GM19351 (cell line): ENCODE results near the gene INTS3.
"Not testable (repeated sequence)": the region's sequence is repeated elsewhere in the genome, so short reads cannot be mapped to it uniquely, and the experiment has no call there.

Experiments used
- ATAC-seq: cut with Tn5 transposase; IDR thresholded peaks from one replicate; pipeline ENCODE4 v1.9.1; 2021; ENCODE audit warnings: mild to moderate bottlenecking, moderate library complexity; ENCODE audit not compliant: unreplicated experiment

The INTS3 gene

DNA sequence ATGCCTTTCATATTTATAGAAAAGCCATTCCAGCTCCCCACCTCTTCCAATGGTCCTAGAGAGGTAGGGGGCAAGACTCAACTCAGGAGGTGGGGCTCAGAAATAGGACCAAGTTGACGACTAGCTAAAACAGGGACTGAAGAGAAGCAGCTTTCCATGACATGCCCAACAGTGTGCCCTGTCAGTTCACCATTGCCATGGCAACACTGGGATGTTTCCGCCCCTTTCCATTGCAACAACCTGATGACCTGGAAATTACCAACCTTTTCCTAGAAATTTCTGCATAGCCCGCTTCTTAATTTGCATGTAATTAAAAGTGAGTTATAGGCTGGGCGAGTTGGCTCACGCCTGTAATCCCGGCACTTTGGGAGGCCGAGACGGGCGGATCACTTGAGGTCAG lies 22.4 kb upstream of the INTS3 start:
- ATAC-seq: no peak

DNA sequence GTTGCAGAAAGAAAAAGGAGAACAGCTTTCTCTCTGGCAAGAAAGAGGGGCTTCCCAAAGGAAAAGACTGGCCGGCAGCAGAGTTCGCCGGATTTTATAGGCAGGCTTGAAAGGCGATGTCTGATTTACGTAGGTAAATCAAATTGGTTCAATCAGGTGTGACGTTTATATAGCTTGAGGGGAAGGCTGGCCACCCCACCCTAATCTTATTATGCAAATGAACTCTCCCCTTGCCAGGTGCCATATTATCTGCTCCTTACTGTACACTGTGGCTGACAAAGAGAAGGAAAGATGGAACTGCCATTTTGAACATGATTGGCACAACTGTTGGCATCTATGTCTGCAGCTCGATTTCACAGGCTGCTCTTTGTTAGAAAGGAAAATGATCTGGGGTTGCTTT lies 16.8 kb upstream of the INTS3 start:
- no peak for ATAC-seq

DNA sequence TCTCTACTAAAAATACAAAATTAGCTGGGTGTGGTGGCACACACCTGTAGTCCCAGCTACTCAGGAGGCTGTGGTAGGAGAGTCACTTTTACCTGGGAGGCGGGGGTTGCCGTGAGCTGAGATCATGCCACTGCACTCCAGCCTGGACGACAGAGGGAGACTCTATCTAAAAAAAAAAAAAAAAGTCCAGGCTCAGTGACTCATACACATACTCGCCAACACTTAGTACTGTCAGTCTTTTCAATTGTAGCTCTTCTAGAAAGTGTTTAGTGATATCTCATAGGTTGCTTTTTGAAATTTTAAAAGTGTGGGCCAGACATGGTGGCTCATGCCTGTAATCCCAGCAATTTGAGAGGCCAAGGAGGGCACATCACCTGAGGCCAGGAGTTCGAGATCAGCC lies 11.6 kb upstream of the INTS3 start:
- not testable (repeated sequence) for ATAC-seq

GRCh38 chr1:153717330-153717729 lies 10.5 kb upstream of the INTS3 start:
- ATAC-seq: no peak

DNA sequence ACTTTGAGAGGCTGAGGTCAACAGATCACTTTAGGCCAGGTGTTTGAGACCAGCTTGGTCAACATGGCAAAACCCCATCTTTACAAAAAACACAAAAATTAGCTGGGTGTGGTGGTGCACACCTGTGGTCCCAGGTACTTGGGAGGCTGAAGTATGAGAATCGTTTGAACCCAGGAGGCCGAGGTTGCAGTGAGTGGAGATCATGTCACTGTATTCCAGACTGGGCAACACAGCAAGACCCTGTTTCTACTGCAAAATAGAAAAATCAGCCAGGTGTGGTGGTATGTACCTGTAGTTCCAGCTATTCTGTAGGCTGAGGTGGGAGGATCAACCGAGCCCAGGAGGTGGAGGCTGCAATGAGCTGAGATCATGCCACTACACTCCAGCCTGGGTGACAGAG lies 4.2 kb upstream of the INTS3 start:
- ATAC-seq: no peak

DNA sequence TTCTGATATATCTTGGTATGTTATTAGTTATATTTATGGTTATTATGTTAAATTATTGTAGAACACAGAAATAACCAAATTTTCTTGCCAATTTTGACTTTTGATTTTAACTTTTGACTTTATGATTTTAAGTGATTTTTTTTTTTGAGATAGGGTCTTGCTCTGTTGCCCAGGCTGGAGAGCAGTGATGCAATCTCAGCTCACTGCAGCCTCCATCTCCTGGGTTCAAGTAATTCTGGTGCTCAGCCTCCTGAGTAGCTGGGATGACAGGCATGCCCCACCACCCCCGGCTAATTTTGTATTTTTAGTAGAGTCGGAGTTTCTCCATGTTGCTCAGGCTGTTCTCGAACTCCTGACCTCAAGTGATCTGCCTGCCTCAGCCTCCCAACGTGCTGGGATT lies 3.2 kb upstream of the INTS3 start:
- ATAC-seq: not testable (repeated sequence)

- no peak for ATAC-seq
Measured at GRCh38 chr1:153728305-153729066, 636 bp downstream of the INTS3 start.

GRCh38 chr1:153730468-153730988 lies 2.7 kb downstream of the INTS3 start:
- ATAC-seq: no peak

DNA sequence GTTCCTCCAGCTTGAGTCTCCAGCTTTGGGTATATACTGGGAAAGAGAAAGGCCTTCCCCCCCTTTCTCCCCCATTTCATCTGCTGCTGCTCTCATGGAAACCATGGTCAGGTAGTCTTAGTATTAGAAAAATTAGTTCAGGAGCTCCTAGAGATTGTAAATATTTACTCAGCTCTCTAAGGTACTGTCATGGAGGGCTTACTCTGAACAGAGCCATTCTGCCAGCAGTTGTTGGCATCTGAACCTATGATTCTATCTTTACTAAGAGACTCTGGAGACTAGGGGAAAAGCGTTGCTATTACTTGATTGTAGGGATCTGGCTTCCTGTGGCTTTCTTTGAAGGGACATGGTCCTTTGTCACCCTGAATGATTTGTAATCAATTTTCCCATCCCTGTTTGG lies 6.1 kb downstream of the INTS3 start:
- no peak for ATAC-seq

DNA sequence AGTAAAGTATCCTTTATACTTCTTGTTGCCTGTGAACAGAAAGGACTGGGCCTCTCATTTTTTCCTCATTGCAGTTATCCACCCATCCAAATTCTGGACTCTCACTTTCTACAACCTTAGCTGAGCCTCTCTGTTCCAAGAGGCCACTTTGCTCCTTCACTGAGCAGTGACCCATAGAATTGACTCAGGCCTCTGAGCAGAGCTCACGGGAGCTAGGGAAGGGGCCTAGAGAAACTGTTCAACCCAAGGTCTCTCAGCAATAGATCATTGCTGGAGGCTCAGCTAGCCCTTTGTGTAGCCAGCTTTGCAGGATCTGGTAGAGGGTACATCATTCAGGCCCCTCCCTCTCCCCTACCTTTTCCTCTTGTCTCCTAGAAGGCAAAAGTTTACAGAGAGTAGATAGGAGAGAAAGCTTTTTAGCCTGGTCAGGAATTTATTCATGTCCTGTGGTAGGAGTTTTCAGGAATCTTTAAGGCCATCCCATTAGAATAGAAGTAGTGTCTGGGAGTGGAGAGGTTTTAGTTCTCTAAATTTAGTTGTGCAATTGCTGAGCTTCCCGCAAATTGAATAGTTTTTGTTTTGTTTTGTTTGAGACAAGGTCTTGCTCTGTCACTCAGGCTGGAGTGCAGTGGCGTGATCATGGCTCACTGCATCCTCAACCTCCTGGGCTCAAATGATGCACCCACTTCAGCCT lies 6.7 kb downstream of the INTS3 start:
- no peak for ATAC-seq

GRCh38 chr1:153735090-153735420 lies 7.2 kb downstream of the INTS3 start:
- no peak for ATAC-seq

DNA sequence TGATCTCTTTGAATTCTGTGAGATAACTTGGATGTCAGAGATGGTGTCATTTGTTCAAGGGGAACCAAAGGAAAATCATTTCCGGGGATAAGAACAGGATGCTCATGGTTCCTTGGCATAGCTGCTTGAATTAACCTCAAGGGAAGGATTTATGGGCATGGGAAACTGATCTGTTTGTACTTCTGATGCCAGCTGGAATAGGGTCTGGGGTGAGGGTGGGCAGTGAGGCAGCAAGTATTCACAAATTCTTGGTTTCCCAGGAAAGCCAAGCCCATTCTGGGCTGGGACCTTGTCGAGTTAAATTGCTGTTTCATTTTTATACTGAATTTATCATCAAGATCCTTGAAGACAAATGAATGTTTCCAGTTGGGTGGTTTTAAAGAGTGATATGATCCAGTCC lies 14.1 kb downstream of the INTS3 start:
- no peak for ATAC-seq

DNA sequence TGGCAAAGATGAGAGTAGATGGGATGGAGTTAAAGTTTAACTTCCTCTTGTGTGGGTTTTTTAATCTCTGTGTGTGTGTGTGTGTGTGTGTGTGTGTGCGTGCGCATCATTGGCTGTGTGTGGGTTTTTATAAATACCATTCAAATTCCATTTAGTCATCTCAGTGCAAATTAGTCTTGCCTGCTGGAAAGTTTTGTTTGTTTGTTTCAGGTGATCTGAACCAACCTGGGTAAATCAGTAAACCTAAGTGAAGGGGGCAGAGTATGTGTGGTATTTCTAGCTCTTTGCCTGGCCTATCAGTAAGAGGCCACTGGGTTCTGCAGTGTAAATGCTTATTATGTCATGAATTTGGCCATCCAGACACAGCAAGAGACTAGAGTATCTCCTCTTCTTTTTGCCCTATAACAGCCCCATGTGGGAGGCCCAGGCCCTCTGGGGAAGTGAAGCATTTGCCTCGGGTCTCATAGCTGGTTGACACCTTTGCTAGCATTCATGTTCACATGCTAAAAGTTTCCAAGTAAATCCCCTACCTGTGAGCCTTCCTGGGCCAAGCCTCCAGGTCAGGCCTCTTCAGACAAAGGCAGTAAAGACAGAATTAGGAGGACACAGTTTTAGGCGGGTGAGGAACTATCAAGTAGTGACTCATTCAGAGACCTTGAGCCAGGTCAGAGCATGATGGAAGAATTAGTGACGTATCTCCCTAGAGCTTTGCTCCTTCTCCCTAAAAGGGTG lies 14.7 kb downstream of the INTS3 start:
- ATAC-seq: no peak

GRCh38 chr1:153745417-153745816 lies 17.6 kb downstream of the INTS3 start:
- ATAC-seq: no peak

DNA sequence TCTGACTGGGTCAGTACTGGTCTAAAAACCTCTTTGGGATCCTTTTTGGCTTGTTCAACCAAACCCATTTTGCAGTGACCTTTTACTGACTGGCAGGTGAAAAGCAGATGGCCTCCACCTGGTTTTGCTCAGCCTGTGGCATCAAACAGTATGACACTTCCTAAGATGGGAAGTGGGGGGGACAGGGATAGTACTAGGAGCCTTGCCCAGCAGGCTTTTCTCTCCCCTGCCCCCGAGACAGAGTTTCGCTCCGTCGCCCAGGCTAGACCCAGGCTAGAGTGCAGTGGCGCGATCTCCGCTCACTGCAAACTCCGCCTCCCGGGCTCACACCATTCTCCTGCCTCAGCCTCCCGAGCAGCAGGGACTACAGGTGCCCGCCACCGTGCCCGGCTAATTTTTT lies 18.3 kb downstream of the INTS3 start:
- ATAC-seq: no peak

- ATAC-seq: no peak
Measured at GRCh38 chr1:153748903-153749302, 21.1 kb downstream of the INTS3 start.

GRCh38 chr1:153749408-153750005 lies 21.7 kb downstream of the INTS3 start:
- peak; percentile 69 for ATAC-seq

DNA sequence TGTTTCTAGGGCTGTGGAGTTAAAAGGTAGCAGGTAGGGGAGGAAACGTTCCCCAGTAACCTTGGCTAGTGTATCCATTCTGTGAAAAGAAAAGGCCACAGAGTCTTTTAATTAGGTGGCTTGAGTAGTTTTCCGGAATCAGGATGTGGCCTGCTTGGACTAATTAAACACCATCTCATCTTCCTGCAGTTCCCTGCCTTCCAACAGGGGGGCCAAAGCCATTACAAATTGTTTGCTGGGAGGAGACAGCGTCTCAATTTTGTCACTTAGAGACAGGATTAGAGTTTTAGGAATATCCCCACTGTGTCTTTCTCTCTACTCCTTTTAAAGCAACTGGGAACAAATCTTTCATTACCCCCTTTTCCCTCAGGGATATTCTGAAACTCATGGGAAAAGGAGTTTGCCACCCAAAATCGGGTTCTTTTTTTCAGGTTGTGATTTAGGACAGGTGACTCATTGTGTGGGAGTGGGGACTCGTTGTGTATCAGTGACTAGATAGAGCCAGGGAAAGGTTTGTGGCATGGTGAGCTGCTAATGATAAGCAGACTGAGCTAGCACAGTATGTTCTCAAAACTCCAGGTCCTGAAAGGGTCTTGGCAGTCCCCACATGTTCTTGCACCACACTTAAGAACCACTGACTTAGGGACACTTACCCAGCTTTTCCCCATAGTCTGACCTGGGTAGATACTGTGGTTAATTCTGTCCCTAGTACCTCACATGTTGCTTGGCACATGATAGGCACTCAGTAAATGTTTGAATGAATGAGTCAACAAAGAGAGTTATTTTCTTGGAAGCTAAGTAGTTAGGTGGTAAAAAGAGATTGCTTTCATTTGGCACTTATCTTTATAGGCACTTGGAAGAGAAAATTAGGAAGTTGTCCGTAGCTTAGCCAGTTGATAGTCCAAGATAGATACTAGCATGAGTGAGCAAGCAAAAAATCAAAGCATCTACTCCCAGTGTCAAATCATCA lies 22.5 kb downstream of the INTS3 start:
- no peak for ATAC-seq

DNA sequence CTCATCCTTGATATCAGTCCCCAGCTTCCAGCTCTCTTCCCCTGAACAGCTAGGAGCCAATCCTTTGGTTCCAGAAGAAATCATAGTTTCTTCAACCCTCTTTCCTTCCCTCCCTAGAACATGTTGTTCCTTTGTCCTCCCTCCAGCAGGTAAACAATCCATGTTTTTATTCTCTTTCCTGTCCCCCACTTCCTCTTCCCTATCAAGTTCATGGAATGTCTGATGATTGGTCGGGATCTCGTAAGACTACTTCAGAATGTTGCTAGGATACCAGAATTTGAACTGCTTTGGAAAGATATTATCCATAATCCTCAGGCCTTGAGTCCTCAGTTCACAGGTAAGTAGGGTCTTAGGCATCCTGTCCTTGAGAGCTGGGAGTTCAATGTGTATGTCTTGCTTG lies 24.2 kb downstream of the INTS3 start:
- ATAC-seq: no peak

DNA sequence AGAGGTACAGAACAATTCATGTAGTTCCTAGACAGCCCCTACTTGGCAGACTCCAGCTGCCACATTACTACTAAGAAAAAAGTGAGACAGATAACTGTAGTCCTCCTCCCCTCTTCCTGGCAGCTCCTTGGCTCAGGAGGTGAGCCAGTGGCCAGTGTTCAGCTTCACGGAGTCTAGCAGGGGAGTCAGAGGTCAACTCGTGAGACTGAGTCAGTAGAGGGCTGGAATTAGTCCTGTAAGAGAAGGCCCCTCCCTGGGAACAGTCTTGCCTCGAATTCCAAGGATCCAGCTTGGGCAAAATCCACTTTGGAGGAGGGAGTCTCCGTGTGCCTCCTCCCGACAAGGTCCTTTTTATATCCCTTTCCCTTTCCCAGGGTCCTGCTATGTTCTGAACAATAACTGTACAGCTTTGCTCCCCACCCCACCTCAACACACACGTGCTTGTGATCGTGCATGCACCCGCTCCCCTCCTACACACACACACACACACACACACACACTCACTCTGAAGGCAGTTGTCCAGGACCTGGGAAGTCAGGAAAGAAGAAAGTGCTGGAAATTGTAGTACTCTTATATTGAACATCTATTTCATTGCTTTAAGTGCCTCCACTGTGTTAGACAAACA lies 24.8 kb downstream of the INTS3 start:
- ATAC-seq: no peak
